ENCODE results near the gene SF3A1.

The SF3A1 gene

GRCh38 chr22:30386960-30387827 lies 30.5 kb upstream of the SF3A1 start, which contains the start of gene RNF215:
RNF215 (minus strand) TSS chr22:30387411; CDS start chr22:30387313, 98 bp downstream.
- Histone ChIP-seq H3K9ac (ENCODE audit: low read length) (peak within 1 kb of the TSS; percentile 57; the same call in 1 of the 2 replicates), H3K36me3 (replicated peaks; ENCODE audit: insufficient read depth, low read length) (no peaks in the 10 kb centered on the region), H3K4me3 (ENCODE audit: low read length) (peak within 1 kb of the TSS; percentile 66), H2AFZ (ENCODE audit: low read length) (peak within 1 kb of the TSS; percentile 80), H3K27me3 (replicated peaks; ENCODE audit: insufficient read depth, low read length) (no peaks in the 10 kb centered on the region), H3K9me2 (replicated peaks; ENCODE audit: insufficient read depth, low read length) (no peaks in the 10 kb centered on the region), H3K4me1 (ENCODE audit: low read length) (peaks cover 12% of the 10 kb centered on the region), H3K4me2 (ENCODE audit: low read depth, low read length) (peak within 1 kb of the TSS; percentile 71), H3K79me2 (ENCODE audit: low read length) (no peaks in the 10 kb centered on the region), H3K9me3 (replicated peaks; ENCODE audit: insufficient read depth, low read length) (no peaks in the 10 kb centered on the region), H3F3A (ENCODE audit: insufficient read depth, low read length) (no peaks in the 10 kb centered on the region), H4K20me1 (ENCODE audit: insufficient read depth, low read length) (no peaks in the 10 kb centered on the region), H3K27ac (ENCODE audit: low read length) (no peak within 1 kb of the TSS)
- TF ChIP-seq EZH2 (optimal IDR thresholded peaks at IDR 0.05; ENCODE audit: low read depth, low read length) (no peak), CTCF (IDR thresholded peaks at IDR 0.05; ENCODE audit: low read length) (peak; percentile 74), EZH2phosphoT487 (IDR thresholded peaks at IDR 0.05; ENCODE audit: low read length) (no peak)
- DNase-seq, result peak; percentile 83

DNA sequence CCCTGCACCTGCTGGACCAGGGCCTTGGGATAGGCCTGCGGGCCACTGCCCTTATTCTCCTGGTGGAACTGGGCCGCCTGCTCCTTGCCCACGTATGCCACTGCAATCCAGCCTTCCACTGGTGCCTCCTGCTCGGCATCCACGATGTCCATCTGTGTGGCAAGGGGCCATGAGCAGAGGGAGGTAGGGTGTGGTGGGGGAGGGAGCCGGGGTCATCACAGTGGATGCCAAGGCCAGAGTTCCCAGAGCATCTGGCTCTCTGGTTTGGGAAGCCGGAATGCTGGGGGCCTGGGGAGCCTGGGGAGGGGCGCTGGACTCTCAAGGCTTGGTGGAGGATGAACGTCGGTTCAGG lies 29.9 kb upstream of the SF3A1 start:
- peak overlapping the region; percentile 78 for H2AFZ ChIP-seq (ENCODE audit: low read length)
- H3K27me3 ChIP-seq (replicated peaks; ENCODE audit: insufficient read depth, low read length), result no peaks in the 10 kb centered on the region
- peak overlapping the region; percentile 69 for H3K4me2 ChIP-seq (ENCODE audit: low read depth, low read length)
- no peak for DNase-seq
- H3K9ac ChIP-seq (ENCODE audit: low read length), result peak overlapping the region; percentile 57; the same call in 1 of the 2 replicates
- no peaks in the 10 kb centered on the region for H3K36me3 ChIP-seq (replicated peaks; ENCODE audit: insufficient read depth, low read length)
- peaks cover 11% of the 10 kb centered on the region for H3K4me1 ChIP-seq (ENCODE audit: low read length)
- no peaks in the 10 kb centered on the region for H3K79me2 ChIP-seq (ENCODE audit: low read length)
- H3K27ac ChIP-seq (ENCODE audit: low read length), result no peak overlapping the region
- no peaks in the 10 kb centered on the region for H3K9me2 ChIP-seq (replicated peaks; ENCODE audit: insufficient read depth, low read length)
- H3F3A ChIP-seq (ENCODE audit: insufficient read depth, low read length), result no peaks in the 10 kb centered on the region
- H3K4me3 ChIP-seq (ENCODE audit: low read length), result peak overlapping the region; percentile 66
- no peaks in the 10 kb centered on the region for H4K20me1 ChIP-seq (ENCODE audit: insufficient read depth, low read length)
- no peak for TF ChIP-seq EZH2 (optimal IDR thresholded peaks at IDR 0.05; ENCODE audit: low read depth, low read length)
- no peak for TF ChIP-seq EZH2phosphoT487 (IDR thresholded peaks at IDR 0.05; ENCODE audit: low read length)
- no peak for TF ChIP-seq CTCF (IDR thresholded peaks at IDR 0.05; ENCODE audit: low read length)
- H3K9me3 ChIP-seq (replicated peaks; ENCODE audit: insufficient read depth, low read length), result no peaks in the 10 kb centered on the region

DNA sequence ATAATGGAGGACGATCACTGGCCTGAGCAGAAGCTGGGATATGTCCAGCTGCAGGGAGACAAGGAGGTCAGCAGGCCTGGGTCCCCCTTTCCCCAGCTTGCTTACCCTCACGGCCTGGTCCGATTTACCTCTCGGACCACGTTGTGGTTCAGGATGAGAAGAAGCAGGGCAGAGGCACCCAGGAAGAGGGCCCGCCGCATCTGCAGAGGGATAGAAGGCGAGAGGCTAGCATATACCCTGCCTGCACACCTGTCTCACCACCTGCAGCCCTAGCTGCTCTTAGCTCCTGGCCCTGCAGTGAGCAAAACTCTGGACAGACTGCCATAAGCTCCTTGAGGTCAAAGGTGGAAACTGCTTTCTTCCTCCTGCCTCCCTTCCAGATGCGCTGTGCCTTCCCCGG lies 29.2 kb upstream of the SF3A1 start:
- Histone ChIP-seq H3K9me3 (replicated peaks; ENCODE audit: insufficient read depth, low read length) (no peaks in the 10 kb centered on the region), H3K9ac (ENCODE audit: low read length) (no peak overlapping the region), H2AFZ (ENCODE audit: low read length) (no peak overlapping the region), H3K4me2 (ENCODE audit: low read depth, low read length) (0 out of 2 replicates have a peak overlapping the region, but pooled peaks have one; percentile 69), H3K27me3 (replicated peaks; ENCODE audit: insufficient read depth, low read length) (no peaks in the 10 kb centered on the region), H4K20me1 (ENCODE audit: insufficient read depth, low read length) (no peaks in the 10 kb centered on the region), H3K9me2 (replicated peaks; ENCODE audit: insufficient read depth, low read length) (no peaks in the 10 kb centered on the region), H3K79me2 (ENCODE audit: low read length) (no peaks in the 10 kb centered on the region), H3K27ac (ENCODE audit: low read length) (no peak overlapping the region), H3K4me3 (ENCODE audit: low read length) (no peak overlapping the region), H3K36me3 (replicated peaks; ENCODE audit: insufficient read depth, low read length) (no peaks in the 10 kb centered on the region), H3F3A (ENCODE audit: insufficient read depth, low read length) (no peaks in the 10 kb centered on the region), H3K4me1 (ENCODE audit: low read length) (0 out of 2 replicates have a peak, but pooled peaks cover 7% of the 10 kb centered on the region)
- TF ChIP-seq CTCF (IDR thresholded peaks at IDR 0.05; ENCODE audit: low read length) (no peak), EZH2phosphoT487 (IDR thresholded peaks at IDR 0.05; ENCODE audit: low read length) (no peak), EZH2 (optimal IDR thresholded peaks at IDR 0.05; ENCODE audit: low read depth, low read length) (no peak)
- DNase-seq, result no peak
